ENCODE data around the gene CD200.

CD200 gene

DNA sequence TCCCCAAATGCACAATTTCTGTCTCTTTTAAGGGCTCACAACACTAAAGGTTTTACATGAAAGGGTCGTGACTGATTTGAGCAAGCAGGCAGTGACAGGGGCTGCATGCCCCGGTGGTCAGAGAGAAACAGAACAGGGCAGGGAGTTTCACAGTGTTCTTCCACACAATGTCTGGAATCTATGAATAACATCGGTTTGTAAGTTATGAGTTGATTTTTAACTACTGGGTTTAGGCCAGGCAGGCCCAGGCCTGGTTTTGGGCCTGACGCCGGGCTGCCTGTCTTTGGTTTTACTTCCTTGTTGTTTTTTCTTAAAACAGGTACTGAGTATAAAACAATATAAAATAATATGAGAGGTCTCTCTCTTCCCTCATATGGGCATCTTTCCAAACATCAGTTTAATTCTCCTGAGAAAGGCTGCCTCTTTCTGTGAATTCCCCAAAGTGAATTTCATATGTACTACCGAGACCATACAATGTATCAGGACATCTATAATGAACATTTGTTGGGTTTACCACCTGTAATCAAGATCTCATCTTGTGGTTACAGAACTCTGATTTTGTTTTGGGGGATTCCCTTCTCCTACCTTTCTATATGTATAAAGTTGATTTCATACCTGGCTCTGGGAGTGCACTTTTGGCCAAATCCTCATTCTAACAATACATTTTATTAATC is 74.4 kb downstream of the CD200 start:
- peaks cover 36% of the 10 kb centered on the region for H3K4me1 ChIP-seq (ENCODE audit: control insufficient read depth, low read depth, low read length)
- no peaks in the 10 kb centered on the region for H3K9me3 ChIP-seq (ENCODE audit: control insufficient read depth, low read depth, low read length)
- H3K36me3 ChIP-seq (ENCODE audit: control insufficient read depth, low read depth, low read length), result no peaks in the 10 kb centered on the region
- no peak overlapping the region for H3K4me3 ChIP-seq (ENCODE audit: low read length)
- no peak overlapping the region for H3K9ac ChIP-seq (ENCODE audit: low read length)
- H3K27me3 ChIP-seq (ENCODE audit: control insufficient read depth, insufficient read depth, low read length), result no peaks in the 10 kb centered on the region
- no peak overlapping the region for H3K27ac ChIP-seq (ENCODE audit: low read length)

DNA sequence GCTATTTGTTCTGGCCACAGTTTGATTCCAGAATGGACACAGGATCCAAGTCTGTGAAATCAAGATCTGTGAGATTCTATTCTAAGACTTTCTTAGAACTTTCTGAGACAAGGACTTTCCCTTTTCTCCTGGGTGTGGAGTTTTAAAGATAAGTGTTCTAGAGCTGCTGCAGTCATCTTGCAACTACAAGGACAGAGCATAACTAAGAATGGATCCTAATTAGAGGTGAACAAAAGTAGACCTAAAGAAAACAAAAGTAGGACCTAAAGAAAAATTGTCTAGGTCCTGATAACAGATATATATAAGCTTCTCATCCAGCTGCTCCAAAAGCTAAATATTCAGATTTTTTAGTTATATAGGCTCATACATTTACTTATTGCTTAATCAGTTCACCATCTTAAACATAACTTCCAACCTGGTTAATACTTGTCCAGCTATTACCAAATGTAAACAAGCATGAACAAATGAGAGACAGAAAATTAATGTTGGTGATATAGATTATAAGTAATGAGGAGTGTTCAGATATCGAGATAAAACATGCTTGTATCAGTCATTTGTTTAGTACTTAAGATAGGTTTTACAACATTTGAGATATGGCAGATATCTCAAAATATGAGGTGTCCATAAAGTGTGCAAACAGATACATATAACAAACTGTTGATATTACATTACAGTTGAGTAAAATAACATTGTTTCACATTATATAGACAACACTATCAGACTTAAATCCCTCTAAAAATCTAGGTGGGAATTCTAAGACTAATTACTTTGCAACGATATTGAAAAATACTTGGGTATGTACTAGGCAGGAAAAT is 75.1 kb downstream of the CD200 start:
- H3K4me1 ChIP-seq (ENCODE audit: control insufficient read depth, low read depth, low read length), result peaks cover 34% of the 10 kb centered on the region
- H3K27ac ChIP-seq (ENCODE audit: low read length), result no peak overlapping the region
- no peaks in the 10 kb centered on the region for H3K9me3 ChIP-seq (ENCODE audit: control insufficient read depth, low read depth, low read length)
- H3K36me3 ChIP-seq (ENCODE audit: control insufficient read depth, low read depth, low read length), result no peaks in the 10 kb centered on the region
- H3K9ac ChIP-seq (ENCODE audit: low read length), result no peak overlapping the region
- H3K27me3 ChIP-seq (ENCODE audit: control insufficient read depth, insufficient read depth, low read length), result no peaks in the 10 kb centered on the region
- no peak overlapping the region for H3K4me3 ChIP-seq (ENCODE audit: low read length)

GRCh38 chr3:112409041-112409440 is 76.1 kb downstream of the CD200 start:
- Histone ChIP-seq H3K9ac (ENCODE audit: low read length) (no peak overlapping the region), H3K27ac (ENCODE audit: low read length) (no peak overlapping the region), H3K36me3 (ENCODE audit: control insufficient read depth, low read depth, low read length) (no peaks in the 10 kb centered on the region), H3K9me3 (ENCODE audit: control insufficient read depth, low read depth, low read length) (no peaks in the 10 kb centered on the region), H3K4me3 (ENCODE audit: low read length) (no peak overlapping the region), H3K4me1 (ENCODE audit: control insufficient read depth, low read depth, low read length) (peaks cover 25% of the 10 kb centered on the region), H3K27me3 (ENCODE audit: control insufficient read depth, insufficient read depth, low read length) (no peaks in the 10 kb centered on the region)

GRCh38 chr3:112411425-112411824 is 78.5 kb downstream of the CD200 start:
- no peak overlapping the region for H3K9ac ChIP-seq (ENCODE audit: low read length)
- peaks cover 6% of the 10 kb centered on the region for H3K4me1 ChIP-seq (ENCODE audit: control insufficient read depth, low read depth, low read length)
- H3K27ac ChIP-seq (ENCODE audit: low read length), result no peak overlapping the region
- H3K27me3 ChIP-seq (ENCODE audit: control insufficient read depth, insufficient read depth, low read length), result no peaks in the 10 kb centered on the region
- H3K9me3 ChIP-seq (ENCODE audit: control insufficient read depth, low read depth, low read length), result no peaks in the 10 kb centered on the region
- no peak overlapping the region for H3K4me3 ChIP-seq (ENCODE audit: low read length)
- peaks cover 2% of the 10 kb centered on the region for H3K36me3 ChIP-seq (ENCODE audit: control insufficient read depth, low read depth, low read length)

Data from iPS-18a (cell line).